ENCODE measurements around the gene LRP1B.

Gene LRP1B

GRCh38 chr2:141736466-141736865 lies 394.4 kb downstream of the LRP1B start:
- DNase-seq = no peak

DNA sequence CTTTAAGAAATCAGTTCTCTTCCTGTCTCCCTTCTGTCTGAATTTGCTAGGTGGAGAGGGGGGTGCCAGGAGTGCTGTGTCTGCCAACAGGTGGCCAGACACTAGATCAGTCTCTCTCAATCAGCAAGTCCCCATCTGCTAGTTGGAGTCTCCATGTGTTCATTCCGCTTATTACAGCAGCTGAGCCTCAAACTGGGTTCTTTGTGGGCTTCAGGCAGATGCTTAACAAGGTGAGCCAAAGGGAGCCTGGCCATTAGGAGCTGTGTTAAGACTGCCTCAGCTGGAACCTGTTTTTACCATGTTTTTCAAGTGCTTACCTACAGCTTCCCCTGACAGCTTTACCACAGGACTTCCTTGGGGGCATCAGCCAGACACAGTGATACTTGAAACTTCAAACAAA lies 401.9 kb downstream of the LRP1B start:
- DNase-seq = no peak

- DNase-seq = no peak
Measured at GRCh38 chr2:141728142-141728541, 402.7 kb downstream of the LRP1B start.

GRCh38 chr2:141724426-141724825 lies 406.4 kb downstream of the LRP1B start:
- no peak for DNase-seq

DNA sequence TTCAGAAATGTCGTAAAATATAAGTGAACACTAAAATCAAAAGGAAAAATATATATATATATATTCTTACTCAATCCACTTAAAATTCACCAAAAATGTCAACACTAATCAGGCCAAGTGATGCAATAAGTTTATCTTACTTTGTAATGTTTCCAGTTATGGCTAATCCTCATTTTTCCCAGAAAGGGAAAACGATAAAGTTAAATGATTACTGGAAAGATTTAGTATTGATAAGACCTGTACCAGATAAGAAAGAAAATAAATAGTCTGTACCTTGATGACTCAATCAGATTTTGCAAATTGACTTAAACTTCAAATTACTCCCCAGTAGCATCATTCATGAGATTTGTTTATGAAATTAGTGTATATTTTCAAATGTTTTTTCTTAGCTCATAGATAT lies 407.0 kb downstream of the LRP1B start:
- DNase-seq = no peak

DNA sequence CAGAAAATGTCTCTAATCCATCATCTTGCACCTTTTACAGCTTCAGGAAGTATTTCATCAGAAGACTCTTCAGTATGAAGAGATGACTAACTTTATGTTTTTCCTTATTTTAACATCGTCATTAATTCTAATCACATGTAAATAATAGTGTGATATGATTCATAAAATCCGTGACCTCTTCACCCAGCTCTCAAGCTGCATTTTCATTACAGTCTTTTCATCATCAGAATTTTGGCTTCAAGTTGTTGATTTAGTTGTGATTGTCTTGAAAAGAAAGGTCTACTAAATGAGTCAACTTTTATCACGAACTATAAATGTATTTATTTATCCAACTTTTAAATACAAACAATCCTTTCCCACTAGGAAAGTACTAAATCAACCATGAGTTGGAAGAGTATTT lies 410.3 kb downstream of the LRP1B start:
- DNase-seq = no peak

DNA sequence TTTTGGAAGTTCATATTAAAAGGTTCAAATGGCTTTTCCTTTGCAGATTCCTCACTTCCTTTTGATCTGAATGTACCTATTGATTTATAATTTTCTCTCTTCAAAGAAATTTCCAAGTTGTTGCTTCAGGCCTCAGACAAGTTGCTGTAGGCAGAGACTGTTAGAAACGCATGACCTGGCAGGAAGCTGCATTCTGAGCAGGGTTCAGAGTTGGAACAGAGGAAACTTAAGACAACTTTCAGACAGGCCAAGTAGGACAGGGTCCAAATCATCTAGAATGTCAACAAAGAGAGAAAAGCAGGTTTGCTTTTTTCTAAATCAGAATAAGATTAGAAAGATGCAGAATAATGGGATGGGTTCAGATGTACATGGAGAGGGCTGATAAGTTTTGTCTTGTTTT lies 416.3 kb downstream of the LRP1B start:
- DNase-seq = no peak

DNA sequence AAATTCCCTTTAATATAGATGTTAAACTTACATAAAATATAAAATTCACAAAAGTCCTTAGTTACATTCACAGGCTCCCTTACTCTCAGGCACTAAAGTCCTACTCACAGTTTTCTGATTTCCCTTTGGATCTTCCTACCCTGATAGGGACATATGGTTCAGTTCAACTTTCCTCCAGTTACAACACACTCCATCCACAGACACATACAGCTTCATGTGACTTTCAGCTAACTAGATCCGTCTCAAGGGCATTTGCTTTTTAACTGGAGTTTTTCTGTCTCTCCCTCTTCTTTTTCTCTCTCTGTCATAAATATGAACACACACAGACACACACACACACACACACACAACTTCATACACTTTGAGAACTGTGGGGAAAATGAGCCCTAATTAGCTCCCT lies 419.2 kb downstream of the LRP1B start:
- DNase-seq = no peak

DNA sequence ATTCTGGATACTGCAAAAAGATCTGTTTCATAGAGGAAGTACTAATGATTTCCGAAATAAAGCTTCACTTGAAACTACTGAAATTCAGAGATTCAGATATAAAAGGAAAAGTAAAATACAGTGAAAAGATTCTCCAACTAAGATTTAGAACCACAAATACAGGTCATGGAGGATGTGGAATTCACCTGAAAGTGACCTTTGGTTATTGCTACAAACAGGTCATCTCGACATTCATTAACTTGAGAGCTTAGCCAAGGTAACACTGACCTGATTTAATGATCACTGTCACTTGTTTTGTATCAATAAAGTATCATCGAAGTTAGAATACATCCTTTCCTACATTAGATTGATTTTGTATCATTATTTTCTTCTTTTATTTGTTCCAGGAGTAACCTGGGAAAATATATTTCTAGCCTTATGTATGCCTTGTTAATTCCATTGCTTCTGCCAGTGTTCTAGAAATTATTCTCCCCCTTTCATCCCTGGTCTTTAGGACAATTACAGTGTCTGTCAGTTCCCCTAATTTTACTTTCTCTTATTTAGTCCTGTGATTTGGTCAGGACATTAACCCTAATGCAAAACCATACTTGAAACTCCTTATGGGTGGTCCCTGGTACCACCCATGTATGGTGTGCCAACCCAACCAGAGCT lies 420.1 kb downstream of the LRP1B start:
- DNase-seq = no peak

- no peak for DNase-seq
Measured at GRCh38 chr2:141709756-141710155, 421.1 kb downstream of the LRP1B start.

DNA sequence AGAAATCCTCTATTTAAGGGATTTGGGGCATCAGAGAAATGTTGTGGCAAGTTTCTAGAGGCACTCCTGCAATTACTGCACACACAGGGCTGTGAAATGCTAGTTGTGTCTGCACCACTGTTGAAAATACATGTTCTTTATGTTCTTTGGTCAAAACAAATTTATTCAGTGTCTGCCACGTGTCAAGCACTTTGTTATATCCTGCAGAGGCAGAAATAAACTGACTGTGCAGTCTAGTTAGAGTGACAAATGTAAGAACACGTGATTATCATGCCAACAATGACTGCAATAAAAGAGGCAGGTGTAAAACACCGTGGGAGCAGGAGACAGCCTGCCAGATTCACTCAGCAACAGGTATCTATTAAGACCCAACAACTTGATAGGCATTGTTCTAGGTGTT lies 423.3 kb downstream of the LRP1B start:
- no peak for DNase-seq

DNA sequence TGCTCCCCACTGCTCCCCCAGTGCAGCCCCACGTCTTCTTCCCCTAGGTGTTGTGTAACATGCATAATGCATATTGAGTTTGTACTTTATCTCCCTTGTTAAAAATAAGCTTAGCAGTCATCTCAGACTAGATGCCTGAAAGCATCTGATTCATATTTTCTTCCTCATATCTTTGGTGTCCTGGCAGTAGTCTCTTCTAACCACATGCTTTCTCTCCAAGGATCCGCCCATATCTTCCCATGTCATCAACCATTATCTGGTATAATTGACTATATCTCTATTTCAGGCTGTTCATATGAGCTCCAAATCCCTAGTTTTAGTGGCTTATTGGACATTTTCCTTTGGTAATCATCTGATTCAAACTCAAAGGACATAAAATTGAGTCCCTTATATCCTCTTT lies 426.3 kb downstream of the LRP1B start:
- no peak for DNase-seq

GRCh38 chr2:141703501-141703900 lies 427.3 kb downstream of the LRP1B start:
- DNase-seq = no peak

DNA sequence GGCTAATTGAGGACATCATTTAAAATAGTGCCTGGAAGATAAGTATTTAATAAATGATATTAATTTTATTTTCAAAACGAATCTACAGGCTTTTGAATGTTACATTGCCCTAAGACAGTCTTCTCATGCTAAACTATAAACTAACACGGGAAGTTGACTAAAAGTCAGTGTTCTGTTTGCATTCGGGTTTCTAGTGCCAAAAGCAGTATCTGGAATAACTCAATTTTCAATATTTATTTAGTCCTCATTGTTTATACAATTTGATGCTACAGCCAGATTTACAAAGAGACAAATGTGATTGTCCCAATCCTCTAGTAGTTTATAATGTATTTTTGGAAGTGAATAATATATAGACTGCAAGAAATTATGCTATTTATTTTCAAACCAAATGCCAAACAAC lies 429.2 kb downstream of the LRP1B start:
- no peak for DNase-seq

DNA sequence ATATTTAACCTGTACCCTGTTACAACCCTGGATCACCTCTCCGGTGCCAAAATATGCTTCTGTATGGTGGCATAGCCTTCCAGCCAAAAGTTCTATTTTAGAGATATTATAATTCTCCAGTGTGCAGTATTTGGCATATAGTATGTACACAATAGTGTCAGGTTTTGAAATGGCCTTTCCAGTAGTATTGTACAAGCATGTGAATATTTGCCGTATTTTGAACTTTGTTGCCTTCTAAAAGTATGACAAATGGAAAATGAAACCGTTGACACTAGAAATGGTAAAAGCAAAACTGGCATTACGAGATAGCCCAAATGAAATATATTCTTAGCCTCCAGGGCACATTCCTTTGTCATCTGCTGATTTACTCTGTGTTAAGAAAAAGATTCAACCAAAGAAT lies 431.2 kb downstream of the LRP1B start:
- no peak for DNase-seq

GRCh38 chr2:141698500-141698899 lies 432.3 kb downstream of the LRP1B start:
- no peak for DNase-seq

DNA sequence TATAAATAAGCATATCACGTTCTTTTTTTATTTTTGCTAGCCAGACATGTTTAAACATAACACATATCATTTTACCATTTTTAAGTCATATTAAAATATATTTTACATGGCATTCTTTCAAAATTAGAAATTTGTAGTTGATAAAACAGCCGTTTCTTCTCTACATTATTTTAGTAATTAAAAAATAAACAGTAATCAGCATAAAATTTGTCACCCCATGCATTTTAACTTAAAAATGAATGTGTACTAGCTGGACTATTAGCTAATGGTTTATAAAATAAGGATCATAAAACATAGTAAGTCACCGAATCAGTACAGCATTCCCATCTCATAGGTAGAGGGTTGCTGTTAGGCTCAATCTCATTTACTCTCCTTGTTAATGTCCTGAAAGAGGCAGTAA lies 433.8 kb downstream of the LRP1B start:
- no peak for DNase-seq

GRCh38 chr2:141694180-141694579 lies 436.6 kb downstream of the LRP1B start:
- no peak for DNase-seq

DNA sequence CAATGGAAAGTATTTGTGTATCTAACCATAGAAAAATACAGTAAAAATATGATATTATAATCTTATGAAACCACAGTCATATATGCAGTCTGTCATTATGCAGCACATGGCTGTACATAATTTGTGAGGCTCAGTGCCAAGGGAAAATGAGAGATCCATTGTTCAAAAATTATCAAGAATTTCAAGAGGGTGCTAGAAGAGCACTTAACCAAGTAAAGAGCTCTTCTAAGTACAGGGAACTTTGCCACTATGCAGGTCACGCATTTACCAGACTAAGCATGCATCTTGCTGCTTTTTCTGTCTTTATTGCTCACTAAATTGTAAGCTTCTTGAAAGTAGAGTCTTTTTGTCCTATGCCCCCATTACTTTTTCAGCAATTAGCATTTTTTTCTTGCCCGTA lies 438.0 kb downstream of the LRP1B start:
- DNase-seq = no peak

DNA sequence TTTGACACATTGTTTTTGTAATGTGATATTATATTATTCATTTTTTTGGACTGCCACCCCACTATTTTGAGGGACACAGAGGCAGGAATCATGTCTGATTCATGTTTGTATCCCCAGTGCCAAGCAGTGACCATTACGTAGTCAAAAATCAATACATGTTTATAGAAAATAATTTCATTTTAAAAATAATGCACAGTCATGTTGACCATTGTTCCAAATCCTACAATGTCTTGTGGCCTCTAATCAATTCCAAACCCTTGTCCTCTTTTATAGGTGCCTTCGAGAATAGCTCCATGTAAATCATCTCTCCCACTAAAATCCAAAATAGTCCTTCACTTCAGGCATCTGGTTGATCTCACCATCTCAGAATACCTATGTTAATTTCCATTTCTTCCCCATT lies 454.7 kb downstream of the LRP1B start:
- DNase-seq = no peak

DNA sequence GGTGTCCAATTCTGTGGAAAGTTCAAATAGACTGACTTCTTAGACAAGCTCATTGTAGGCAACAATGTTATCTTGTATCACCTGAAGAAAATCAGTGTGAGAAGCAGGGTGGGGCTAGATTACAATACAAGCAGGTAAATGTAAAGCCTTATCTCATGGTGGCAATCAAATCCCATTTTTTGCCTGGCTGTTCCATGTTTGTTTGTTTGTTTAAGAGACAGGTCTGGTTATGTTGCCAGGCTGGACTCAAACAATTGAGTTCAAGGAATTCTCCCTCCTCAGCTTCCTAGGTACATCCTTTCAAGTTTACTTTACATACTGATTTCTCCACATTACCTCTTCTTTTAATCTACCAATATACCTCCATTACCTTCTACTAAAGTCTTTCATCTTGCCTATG lies 464.6 kb downstream of the LRP1B start:
- no peak for DNase-seq

GRCh38 chr2:141660232-141660631 lies 470.6 kb downstream of the LRP1B start:
- no peak for DNase-seq

DNA sequence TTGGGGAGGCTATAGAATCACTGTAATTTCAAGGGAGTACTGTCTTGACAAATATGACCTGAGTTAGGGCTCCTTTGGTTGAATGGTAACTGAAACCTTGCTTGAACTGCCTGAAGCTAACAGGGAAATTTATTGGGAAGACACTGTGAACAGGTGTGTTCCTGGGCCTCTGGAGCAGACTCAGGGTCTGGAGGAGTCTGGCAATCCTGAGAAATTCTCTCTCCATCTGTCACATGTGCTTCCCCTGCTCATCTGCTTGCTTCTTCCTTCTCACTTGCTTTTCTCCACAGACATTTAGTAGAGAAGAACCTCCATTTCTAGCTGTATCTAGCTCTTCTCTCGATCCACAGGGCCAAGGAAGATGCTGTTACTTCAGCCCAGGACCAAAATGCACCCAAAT lies 476.5 kb downstream of the LRP1B start:
- DNase-seq = no peak

DNA sequence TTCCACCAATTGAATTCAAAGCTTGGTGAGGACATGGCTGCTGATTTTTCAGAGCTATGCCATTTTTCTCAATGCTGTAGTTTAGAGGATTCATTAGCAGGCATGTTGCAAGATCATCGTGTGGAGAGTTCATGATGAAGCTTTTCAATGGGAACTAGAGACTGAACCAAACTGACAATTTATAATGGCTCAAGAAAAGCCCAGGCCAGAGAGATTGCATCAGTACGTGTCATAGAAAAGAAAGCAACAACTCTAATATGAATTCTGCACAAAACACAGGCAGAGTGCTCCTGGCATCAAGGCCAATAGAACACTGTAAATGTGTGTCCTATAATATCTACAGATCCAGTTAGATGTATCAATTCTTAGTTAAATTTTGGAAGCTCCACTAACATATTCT lies 477.6 kb downstream of the LRP1B start:
- no peak for DNase-seq

DNA sequence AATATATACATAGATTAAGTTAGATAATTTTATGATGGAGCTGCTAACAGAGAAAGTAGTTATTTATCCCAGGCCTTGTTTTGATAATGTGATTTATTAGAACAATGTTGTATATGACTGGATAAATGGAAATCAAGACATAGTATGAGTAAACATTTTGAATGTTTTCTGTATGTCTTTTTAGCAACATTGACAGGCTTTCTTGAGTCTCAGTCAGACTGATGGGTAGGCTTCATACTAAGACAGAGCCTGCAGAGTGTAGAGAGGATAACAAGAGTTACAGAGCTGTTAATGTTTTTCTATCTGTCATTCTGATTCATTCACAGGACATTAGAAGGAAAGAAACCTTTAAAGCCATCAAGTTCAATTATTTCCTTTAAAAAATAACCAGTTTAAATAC lies 478.5 kb downstream of the LRP1B start:
- no peak for DNase-seq

- no peak for DNase-seq
Measured at GRCh38 chr2:141647353-141647752, 483.5 kb downstream of the LRP1B start.
